ENCODE results near the gene GRM4.

Gene GRM4

GRCh38 chr6:34157236-34157830 is 11.4 kb upstream of the GRM4 start:
- no peak for DNase-seq (ENCODE audit: low read depth)

GRCh38 chr6:34155471-34156300 is 9.8 kb upstream of the GRM4 start:
- DNase-seq (ENCODE audit: low read depth) = no peak

GRCh38 chr6:34154668-34155447 is 9.0 kb upstream of the GRM4 start:
- DNase-seq (ENCODE audit: low read depth) = peak; percentile 70

GRCh38 chr6:34152806-34153520 is 7.1 kb upstream of the GRM4 start:
- DNase-seq (ENCODE audit: low read depth) = no peak

DNA sequence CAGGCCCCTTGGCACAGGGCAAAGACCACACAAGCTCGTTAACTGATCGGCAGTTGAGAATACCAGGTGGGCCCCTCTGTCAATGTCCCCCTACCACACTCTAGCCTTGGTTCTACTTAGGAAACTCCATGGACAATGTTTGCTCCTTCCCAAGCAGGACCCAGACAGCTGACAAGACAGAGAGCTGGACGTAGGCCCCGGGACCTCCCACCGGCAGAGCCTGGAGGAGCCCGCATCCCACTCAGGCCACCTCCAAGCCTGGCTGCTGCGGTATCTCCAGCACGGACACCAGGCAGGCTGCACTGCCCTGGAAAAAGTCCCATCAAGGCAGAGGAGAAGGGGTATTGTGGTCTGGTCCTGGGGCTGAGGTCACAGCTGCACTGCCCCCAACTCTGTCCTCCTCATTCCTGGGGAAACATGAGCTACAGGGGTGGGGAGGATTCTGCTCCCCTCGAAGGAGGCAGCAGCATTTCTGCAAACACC is 6.2 kb upstream of the GRM4 start:
- DNase-seq (ENCODE audit: low read depth) = no peak

- no peak for DNase-seq (ENCODE audit: low read depth)
These were observed 5.6 kb upstream of the GRM4 start for GRCh38 chr6:34151321-34152041.

DNA sequence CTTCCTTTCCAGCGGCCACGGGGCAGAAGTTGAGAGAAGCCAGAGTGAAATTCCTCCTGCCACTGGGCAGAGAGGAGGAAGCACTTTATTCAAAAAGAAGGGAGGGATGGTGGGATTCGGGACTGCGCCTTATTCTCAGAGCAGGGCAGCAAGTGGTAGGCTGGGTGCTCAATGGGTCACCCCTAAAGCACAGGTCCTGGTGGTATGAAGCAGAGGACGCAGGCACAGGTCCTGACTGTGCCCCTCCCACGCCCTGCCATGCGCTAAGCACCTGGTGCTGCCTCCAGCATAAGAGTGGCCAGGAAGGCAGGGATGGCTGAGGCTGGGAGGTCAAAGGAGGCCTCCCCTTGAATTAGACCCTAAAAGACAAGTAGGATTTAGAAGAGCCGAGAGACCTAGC is 4.9 kb upstream of the GRM4 start:
- no peak for DNase-seq (ENCODE audit: low read depth)

GRCh38 chr6:34149831-34150400 is 4.0 kb upstream of the GRM4 start:
- DNase-seq (ENCODE audit: low read depth) = no peak

- no peak for DNase-seq (ENCODE audit: low read depth)
These were observed 3.5 kb upstream of the GRM4 start for GRCh38 chr6:34149452-34149810.

- DNase-seq (ENCODE audit: low read depth) = no peak
These were observed 3.0 kb upstream of the GRM4 start for GRCh38 chr6:34148631-34149451.

GRCh38 chr6:34147906-34148630 is 2.2 kb upstream of the GRM4 start:
- no peak for DNase-seq (ENCODE audit: low read depth)

- DNase-seq (ENCODE audit: low read depth) = peak; percentile 31
These were observed 1.1 kb upstream of the GRM4 start for GRCh38 chr6:34146801-34147592.

DNA sequence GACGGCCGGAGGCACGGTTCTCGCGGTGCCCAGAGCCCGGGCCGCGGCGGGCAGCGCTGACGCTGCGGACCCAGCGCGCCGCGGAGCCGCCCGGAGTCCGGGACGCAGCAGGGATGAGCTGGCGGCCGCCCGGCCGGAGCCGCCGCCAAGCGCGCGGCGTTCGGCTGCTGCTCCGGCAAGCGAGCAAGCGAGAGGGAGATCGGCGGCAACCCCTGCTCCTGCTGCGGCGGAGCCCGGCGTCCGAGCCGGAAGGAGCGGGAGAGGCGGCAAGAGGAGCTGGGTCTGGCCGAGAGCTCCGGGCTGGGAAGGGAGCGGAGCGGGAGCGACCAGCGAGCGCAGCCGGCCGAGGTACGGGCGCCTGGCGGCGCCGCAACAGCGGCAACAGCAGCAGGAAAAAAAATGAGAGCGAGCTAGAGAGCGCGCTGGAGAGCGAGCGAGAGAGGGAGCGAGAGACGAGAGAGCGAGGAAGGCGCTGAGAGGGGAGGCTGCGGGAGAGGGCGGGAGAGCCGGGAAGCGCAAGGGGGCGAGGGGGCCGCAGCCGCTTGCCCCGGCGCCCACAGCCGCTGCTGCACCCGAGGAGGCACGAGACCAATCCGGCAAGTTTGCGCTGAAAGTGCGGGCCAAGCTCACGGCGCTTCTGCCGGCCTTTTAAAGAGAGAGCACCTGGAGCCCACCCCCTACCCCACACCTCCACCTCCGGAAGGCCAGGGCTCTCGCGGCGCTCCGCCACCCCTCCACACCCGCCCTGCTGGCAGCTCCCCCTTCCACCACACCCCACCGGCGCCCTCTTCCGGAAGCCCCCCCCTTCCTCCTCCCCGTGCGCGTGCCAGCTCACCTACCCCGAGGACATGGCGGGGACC is 496 bp downstream of the GRM4 start:
- DNase-seq (ENCODE audit: low read depth) = peak; percentile 49

DNA sequence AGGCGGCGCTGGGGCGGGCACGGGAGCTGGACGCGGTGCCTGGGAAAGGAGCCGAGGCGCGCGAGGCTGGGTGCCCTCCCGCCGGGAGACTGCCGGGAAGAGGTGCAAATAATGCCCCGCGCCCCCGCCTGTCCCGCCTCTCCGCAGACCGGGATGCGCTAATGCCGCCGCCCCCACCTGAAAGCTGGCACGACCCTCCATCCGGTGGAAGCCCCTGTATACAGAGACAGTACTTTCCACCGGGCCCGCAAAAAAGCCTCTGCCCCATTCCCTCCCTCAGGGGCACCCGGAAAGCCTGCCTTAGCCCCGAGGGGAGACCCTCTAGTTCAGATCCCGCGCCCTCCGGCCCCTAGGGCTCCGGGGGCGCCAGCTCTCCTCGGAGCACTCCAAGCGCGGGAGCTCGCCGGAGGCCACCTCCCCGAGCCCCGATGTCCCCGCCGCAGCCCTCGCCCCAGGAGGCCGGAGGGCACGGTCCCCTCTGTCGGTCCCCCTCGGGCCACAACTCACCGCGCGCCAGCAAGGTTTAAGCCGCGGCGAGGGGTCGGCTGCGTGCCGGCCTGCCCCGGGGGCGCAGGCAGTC is 1.2 kb downstream of the GRM4 start:
- DNase-seq (ENCODE audit: low read depth) = no peak

DNA sequence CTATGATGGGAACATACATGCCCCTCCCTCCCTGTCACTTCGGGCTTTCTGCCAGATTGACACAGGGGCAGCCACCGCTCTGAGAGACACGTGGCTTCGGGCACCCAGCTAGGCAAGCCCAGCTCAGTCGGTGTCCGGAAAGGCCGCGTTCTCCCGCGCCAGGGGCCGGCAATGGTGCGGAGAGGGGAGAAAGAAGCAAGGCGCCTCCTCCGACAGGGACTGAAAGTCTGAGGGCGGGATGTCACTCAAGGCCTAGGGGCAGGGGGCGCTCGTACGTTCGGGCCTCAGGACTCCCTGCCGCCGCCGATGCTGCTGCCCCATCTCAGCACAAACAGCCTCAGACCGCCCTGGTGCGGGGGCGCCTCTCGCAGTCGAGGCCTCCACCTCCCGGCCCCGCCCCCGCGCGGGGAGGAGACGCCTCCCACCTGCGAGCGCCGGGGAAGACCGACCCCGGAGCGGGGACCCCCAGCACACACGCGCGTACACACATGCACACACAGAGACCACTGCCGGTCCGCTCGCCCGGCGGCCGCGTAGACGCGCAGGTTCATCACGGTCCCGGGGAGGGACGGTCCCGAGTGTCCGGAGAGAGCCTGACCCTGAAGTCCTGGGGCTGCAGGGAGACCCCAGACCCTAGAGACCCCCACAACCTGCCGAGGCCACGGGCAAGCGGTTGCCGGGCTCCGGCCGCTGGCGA is 1.9 kb downstream of the GRM4 start:
- DNase-seq (ENCODE audit: low read depth) = peak; percentile 43

- DNase-seq (ENCODE audit: low read depth) = no peak
These were observed 2.5 kb downstream of the GRM4 start for GRCh38 chr6:34143196-34143883.

Measured in ELR (cell line).